Muscle of back (tissue), 11 donors: ENCODE results near the gene PRKN. TPM values are rescaled to one million over a fixed set of nuclear protein-coding genes. Genes with fewer than 3 reads are reported as not detected.

Experiments used
- DNase-seq, 3 donors: peaks; one replicate each; pipeline versions ENCODE4 v3.0.0 to v3.0.0-alpha.2; 2013
- polyA plus RNA-seq, 10 donors: library from polyadenylated mRNA; unstranded; fragments of 120-200 nt; gene quantifications; one replicate each; pipeline ENCODE4 v1.2.1, GENCODE V29; 2013; ENCODE audit not compliant: insufficient read length in 10 of 10

PRKN gene
- polyA plus RNA-seq, 10 donors = 2.5 to 6.4 (median 3.6) TPM

DNA sequence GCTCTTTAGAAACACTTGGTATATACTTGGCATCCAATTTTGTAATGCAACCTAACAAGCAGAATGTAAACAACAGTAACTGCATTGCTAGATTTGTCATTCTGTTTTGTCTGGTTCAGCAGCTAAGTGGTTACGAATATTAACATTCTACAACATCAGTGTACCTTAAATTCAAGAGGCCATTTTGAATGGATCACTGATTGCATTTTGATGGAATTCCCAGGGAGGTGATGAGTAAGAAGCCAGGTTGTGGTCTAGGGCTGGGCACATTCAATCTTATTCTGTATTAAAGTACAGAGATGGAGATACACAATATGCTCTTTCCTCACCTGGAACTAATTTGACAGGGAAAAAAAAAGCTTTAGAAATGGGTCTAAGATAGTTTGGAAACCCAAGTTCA is 483.5 kb downstream of the PRKN start:
- no peak for DNase-seq

DNA sequence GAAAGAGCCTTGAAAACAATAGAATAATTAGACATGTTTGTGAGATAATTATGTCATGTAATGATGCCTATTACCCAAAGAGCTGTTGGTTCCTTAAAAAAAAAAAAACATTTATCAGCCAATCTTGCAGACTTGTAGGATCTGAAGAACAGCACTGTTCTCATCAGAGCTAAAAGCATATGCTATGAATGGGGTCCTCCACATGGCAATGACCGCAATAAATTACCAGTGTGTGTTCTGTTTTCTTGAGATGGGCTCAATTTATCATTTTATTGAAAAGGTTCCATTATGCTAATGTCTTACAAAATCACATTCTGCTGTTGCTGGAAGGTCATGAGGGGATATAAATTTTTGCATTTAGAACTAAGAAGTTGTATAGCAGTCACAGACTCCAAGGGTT is 484.7 kb downstream of the PRKN start:
- no peak for DNase-seq

DNA sequence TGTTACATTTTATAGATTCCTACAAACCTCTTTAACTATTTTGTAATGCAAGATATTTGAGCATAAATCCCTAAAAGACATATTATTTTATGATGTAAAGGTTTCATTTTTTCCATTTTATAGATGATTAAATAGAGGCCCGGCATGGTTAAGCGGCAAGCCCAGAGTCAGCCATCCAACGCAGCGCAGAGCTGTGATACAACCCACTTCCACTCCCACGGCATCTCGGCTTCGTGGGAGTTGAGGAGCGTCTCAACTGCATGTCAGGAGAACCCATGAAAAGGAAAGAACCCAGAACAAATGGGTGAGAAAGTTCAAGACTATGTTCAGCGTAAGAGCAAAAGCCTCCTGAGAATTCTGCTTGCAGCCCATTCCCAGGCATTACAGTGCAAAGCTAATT is 488.2 kb downstream of the PRKN start:
- no peak for DNase-seq

DNA sequence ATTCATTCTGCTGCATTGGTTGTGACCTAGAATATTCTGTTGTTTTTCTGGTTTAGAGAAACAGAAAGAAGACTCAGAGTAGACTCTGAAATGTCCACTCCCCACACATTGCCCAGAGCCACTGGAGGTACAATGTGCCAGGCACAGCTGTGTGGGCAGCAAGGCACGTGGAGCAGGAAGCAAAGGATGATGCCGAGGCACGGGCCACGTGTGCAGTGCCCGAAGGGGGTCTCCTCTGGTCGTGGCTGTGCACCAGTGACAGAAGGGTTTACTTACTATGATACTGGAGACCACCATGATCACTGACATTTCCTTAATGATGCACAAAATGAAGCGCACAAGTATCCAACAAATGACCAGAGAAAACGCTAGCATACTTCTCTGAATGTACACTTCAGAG is 488.9 kb downstream of the PRKN start:
- no peak for DNase-seq

DNA sequence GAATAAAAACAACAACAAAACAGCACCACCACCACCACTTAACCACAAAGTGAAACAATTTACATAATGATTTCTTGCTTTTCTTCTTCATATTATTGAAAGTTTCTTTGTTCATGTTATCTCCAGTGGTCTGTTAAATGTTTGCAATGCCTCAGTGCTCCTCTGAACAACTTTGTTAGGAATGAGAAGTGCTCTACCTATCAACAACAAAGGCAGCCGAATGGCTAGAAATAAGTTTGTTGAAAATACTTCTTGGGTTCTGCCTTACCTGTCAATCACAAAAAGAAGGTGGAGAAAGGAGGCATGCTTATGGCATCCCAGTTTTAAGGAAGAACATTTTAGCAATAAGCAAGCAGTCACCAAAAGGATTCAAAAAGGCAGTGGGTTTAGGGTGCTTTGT is 490.2 kb downstream of the PRKN start:
- DNase-seq = no peak

DNA sequence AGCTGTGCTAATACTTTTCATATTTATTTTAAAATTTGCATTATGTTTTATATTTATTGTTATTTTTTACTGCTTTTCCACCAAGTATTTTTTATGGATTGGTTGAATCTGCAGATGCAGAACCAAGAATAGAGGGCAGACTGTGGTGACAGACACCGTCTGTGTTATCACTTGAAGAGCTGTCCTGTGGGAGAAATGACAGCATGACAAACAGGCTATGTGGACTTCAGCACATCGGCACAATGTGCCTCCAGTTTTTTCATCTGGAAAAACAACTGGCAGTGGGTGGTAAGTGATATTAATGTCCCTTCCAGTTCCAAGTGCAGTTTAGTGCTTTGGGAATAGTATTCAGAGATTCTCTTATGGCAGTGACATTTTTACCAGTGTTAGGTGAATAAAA is 492.9 kb downstream of the PRKN start:
- DNase-seq = no peak

DNA sequence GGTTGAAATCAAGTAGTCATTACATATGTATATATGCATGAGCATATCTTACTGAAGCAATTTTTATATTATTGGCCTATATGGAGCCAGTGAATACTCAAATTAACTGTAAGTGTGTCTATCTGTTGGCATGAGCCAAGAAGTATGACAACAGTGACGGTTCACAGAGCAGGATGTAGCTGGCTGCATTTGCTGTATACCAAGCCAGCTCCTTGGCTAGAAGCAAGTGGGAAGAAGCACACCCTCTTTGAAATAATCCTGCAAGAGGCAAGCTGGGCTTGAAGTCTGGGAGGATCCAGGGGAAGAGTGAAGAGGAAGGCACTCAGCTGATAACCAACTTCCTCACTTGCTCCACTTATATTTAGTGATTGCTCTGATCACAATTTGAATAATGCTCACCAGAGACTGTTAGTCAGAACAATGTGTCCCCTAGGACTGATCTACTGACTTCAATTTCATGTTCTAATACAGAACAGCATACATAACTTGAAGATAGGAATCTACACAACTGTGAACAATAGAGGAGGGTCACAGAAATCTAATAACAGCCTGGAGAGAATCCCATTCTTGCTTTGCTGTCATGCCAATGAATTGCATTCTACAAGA is 497.3 kb downstream of the PRKN start:
- DNase-seq = peak in 2 of 3 donors; percentile 1 to 14

DNA sequence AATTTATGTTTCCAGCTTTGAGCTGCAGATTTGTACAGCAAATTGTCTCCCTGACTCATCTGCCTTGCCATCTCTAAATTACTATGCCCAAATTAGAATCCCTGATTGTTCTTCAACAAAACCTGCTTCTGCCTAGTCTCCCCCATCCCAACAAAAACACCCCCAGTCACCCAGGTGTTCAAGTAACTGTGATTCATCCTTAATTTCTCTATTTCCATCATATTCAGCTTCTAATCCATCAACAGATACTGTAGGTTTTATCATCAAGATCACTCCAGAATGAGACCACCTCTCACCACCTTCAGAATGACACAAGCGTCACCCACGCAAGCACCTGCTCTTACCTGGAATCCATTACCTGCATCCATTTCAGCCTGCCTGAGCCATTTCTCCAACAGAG is 498.5 kb downstream of the PRKN start:
- DNase-seq = no peak

DNA sequence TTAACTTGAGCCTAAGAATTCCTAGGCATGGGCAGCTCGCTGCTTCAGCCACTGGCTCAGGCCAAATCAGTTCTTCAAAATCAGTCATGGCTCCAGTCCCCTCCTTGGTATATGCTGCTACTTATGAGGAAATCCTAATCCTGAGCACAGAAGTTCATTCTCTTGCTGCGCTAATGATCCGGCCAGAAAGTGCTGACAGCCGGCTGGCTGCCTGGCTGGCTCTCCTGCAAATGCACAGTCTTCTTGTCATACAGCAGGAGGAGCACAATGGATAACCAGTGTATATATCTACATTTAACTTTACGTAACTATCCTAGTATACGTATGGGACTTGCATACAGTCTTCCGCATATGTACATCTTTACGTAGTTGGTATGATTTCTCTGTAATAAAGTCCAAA is 500.8 kb downstream of the PRKN start:
- no peak for DNase-seq

DNA sequence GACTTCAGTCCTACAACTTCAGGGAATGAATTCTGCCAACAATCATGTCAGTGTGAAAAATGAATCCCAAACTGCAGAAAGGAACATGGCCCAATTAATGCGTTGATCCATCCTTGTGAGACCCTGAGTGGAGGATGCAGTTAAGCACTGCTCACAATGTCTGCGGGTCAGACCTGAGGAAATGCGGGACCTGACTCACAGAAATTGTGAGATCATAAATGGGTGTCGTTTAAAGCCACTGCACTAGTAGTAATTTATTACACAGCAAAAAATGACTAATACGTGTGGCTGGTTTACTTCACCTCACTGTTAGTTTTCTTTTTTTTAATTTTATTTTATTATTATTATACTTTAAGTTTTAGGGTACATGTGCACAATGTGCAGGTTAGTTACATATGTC is 505.0 kb downstream of the PRKN start:
- DNase-seq = no peak

DNA sequence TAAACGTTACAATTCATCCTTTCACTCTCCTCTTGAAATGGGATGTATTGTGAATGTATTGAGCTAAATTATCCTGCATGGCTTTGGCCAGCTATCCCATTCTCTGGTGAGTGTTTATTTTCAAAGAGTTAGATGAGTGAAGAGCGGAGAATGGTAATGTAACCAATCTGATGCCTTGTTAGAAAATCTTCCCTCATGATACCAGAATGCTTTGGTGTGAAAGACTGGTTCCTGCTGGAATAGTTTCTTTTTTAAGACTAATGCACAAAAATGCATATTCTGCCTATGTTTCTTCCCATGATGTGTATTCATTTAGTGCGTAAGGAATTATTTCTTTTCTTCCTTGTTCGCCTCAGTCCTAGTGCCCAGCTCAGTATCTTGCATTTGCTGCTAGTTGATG is 506.7 kb downstream of the PRKN start:
- no peak for DNase-seq

DNA sequence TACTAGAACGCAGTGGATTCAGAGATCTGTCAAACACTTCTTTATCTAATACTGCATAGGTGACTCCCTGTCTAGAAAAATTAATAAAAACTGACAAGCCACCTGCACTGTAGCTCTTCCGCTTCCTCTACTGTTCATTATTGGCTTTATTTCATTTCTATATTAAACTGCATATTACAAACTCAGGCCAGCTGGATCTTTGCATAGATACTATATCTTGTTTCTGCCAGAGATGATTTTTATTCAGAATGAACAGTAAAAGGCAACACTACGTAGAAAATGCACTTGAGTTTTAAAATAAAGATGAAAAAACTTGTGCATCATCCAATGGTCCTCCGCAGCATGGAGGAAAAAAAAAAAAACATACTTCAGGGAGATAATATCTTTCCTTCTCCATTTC is 508.3 kb downstream of the PRKN start:
- DNase-seq = peak in 2 of 3 donors; percentile 17 to 47

DNA sequence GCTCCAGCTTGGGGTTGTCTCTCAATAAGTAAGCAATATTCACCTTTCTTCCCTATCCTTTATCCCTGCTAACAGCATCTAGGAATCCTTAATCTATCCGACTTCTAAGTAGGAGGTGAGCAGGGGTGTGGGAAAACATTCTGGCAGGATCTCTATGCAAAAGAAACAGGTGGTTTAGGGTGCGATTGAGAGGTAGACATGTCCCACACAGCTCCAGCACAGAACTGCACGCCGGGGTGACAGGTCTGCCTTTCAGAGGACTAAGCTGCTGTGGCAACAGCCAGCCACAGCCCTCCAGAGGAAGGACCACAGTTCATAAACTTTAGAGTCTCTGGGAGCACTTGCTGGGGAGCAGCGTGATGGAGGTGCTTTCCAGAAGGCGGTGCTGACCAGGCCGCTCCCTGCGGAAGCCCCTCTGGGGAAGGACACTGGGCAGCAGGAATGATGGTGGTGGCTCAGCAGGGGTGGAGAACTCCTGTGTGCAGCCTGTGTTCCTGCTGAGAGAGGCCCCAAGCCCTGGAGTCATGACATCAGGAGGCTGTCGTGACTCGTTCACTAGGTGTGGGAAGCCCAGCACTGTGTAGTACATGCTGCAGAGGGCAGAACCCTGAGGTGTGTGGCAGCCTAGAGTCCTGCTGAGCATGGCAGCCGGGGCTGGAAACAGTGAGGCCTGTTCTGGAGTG is 509.6 kb downstream of the PRKN start:
- no peak for DNase-seq

DNA sequence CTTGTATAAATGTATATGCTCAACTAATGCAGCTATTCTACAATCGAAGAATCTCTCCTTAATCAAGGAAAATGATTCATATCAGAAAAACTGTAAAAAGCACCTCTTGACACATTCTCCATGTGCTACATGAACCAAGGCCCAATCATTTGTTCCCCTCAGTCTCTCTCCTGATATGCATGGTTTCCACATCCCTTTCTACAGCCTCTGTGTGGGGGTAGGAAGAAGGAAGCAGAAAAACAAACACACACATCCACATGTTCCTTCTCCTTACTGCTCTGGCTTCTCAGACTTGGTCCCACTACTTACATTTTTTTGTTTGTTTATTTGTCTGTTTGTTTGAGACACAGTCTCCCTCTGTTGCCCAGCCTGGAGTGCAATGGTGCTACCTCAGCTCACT is 510.5 kb downstream of the PRKN start:
- DNase-seq = no peak

DNA sequence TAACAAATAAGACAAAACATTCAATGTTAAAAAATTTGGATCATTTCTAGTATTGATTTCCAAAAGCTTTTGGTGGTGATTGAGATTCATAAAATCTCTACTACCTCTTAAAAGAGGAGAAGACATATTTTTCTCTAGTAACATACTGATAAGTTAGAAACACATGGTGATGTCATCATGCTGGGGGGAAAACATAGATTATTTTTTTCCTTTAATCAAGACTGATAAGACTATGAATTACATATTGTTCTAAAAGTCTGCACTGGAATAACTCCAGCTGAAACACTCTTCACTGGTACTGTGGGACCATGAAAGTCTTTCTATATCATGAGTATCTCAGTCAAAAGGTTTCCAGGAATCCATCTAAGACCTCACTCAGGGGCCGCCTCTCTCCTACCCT is 515.8 kb downstream of the PRKN start:
- no peak for DNase-seq

DNA sequence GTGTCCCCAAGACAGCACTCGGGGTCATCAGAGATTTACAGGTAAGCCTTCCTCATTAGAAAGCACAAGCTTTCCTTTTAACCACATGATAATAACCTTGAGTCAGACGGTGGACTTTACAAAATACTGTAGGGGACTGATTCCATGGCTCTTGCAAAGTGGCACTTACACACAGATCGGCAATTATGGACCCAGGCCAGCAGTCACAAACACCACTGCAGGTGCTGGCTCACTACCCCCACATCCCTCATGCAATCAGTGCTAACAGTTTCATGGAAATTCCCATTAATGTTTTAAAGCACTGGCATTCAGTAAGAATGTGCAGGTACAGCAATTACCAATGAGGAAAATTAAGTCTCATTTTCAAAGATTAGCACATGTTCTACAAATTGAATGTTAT is 516.5 kb downstream of the PRKN start:
- no peak for DNase-seq

DNA sequence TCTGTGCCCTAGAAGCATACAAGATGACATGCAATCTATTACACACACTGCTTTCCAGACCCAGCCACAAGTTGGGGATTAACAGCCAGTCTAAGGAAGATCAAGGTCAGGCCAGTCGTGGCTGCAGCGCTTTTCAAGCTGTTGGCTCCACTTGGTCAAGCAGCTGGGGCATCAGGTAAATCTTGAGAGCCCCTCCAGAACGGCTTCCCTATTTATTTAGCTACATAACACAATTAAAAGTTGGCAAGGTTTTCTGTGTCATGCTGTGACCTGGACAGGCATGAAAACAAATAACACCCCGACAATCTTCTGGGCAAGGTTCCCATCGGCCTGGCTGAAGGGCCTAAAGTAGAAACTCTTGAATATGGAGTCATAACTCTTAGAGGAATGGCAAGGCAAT is 524.3 kb downstream of the PRKN start:
- no peak for DNase-seq

DNA sequence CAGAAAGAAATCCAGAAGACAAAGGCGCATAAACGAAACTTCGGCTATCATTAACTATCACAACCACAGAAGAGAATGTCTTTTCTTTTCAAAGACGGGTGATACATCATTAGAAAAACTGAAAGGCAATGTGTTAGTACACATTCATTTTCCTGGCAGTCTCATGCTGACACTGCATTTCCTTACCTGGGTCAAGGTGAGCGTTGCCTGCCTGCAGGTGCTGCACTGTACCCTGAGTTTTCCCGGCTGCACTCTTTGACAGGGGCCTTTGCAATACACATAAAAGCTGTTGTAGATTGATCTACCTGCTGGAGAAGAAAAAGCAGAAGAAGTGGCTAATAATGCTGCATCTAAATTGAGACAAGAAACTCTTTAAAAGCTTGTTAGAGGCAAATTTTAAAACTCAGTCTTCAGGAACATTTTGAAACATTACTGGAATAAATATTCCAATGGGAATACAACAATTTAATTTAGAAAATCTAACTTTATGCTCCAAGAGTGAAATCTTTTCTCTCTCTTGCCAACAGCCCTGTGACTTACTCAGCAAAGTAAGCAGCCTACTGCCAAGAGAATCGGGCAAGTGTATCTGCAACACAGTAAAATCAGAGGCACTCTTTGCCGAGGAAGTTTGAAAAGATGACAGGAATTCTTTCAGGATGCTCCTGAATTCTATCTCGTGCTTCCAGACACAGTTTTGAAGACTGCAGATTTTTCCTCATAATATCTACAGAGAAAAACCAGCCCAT is 526.4 kb downstream of the PRKN start:
- peak in 2 of 3 donors; percentile 41 to 63 for DNase-seq

DNA sequence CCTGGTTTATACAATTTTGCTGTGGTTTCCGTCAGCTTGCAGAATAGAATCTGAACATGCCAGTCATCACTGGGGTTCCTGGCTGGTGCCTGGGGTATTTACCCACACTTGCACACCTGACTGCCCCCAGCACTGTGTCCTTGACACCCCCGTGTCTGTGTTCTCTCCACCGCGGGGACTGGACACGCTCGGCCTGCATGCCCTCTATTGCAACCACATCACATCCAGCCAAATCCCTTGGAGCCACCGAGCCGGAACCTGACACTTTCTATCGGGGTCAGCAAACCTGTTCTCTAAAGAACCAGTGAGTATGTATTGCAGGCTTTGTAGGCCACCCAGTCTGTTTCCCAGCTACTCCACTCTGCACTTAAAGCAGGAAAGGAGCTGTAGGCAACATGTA is 527.5 kb downstream of the PRKN start:
- DNase-seq = no peak

DNA sequence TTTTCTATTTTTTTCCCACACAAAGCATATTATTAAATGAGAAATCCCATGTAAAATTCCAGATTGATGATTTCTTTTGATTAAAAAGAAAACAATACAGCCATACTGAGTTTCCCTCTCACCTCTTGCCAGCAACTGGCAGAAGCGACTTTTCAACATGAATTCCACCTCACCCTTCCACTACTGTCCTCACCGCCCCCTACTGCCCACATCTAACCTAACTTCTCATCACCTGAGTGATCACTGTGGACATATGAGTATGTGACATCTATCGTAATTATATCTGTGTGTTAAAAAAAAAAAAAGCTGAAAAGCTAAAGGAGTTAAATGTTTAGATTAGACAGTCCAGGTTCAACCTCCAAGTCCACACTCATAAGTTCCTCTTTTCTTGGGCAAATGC is 528.6 kb downstream of the PRKN start:
- no peak for DNase-seq

DNA sequence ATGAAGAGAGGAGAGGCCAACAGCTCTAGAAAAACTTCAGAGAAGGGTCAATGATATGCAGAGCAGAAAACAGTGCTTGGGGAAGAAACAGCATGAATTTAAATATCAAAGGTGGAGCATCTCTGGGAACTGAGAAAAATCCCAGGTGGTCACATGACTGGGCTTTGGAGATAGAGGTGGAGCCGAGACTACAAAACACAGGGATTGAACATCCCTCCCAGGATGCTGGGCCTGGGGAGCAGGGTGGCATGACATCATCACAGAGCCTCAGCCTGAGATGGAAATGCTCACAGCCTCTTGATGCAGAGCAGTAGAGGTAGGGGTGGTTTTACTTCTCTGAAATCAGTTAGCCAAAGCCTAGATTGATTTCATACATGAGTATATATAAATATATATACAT is 529.5 kb downstream of the PRKN start:
- DNase-seq = no peak

DNA sequence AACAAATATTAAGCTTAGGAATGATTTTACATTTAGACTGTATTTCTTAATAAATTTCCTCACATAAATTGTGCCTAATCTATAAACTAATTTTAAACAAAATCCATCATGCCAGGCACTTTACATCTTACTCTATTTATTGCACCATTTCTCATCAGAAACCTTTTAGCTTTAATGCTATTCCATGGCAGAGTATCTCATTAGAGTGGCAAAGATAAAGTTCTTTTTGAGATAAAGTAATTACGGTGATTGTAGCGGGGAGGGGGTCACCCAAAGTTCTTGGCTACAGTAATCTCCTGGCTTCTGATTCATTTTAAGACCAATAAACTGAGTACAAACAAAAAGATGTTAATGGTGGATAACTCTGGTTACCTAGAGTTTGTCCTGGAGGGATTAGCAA is 532.1 kb downstream of the PRKN start:
- no peak for DNase-seq

DNA sequence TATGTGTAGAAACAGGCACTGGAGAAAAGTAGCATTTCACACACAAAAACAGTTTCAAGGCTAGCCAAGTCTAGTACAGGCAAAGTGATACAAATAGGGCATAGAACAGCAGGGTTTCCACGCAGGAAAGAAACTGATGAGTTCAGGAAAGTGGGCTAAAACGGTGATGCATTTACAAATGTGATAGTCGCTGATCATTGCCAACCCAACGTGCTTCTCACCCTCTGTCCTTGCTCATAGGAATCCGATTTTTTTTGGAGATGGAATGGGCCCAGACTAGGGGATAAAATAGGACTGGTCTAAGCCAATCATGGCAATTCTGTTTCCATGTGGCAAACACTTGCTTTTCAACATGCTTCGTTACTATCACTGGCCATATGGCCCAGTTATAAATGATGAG is 536.6 kb downstream of the PRKN start:
- no peak for DNase-seq
